ENCODE data around the gene MNT. TPM values are rescaled to one million over a fixed set of nuclear protein-coding genes. Genes with fewer than 3 reads are reported as not detected.

The MNT gene
- total RNA-seq, 4 donors from 2014 or later = 13.7 to 27.7 (median 20.9) TPM

- Histone ChIP-seq H3K27ac (peak overlapping the region; percentile 98 to 100 (median 100)), H3K4me3 (peak overlapping the region in 3 of 4 donors; percentile 74 to 86 (median 77)), H3K9me3 (no peaks in the 10 kb centered on the region), H3K36me3 (no peaks in the 10 kb centered on the region), H3K4me1 (peaks cover 63 to 78% (median 69%) of the 10 kb centered on the region in 4 donors), H3K27me3 (no peaks in the 10 kb centered on the region)
- intact Hi-C loops (cut with DNase I; ENCODE audit: low total_unique reads) (no loop called here), in situ Hi-C loops (cut with MboI; ENCODE audit: low pct_ligation_motif_present in 1 of 4, low pct_unique_long_range_greater_than_20kb in 1 of 4, low sequenced_read_pairs in 3 of 4) (no loop called here)
- WGBS, 2 donors (ENCODE audit: low coverage in 1 of 2) = 27% methylated on average over 30 of the region's 53 CpGs; no CpG with 5 or more reads in 1 of the 2 donors
- TF ChIP-seq POLR2AphosphoS5 (IDR thresholded peaks at IDR 0.05) (no peak), POLR2A (IDR thresholded peaks at IDR 0.05) (no peak), EP300 (IDR thresholded peaks at IDR 0.05; ENCODE audit: low read depth) (no peak), CTCF (IDR thresholded peaks at IDR 0.05) (no peak)
- peak; percentile 44 for DNase-seq
Observed at GRCh38 chr17:2393954-2394749, 6.7 kb downstream of the MNT start.

- Histone ChIP-seq H3K9me3 (no peaks in the 10 kb centered on the region), H3K36me3 (no peaks in the 10 kb centered on the region), H3K4me3 (peak overlapping the region; percentile 74 to 86 (median 79)), H3K27me3 (no peaks in the 10 kb centered on the region), H3K27ac (peak overlapping the region; percentile 98 to 100 (median 100)), H3K4me1 (peaks cover 60 to 70% (median 63%) of the 10 kb centered on the region in 4 donors)
- in situ Hi-C loops (cut with MboI; ENCODE audit: low pct_ligation_motif_present in 1 of 4, low pct_unique_long_range_greater_than_20kb in 1 of 4, low sequenced_read_pairs in 3 of 4) = no loop called here
- peak in 2 of 3 donors; percentile 45 to 79 for TF ChIP-seq POLR2AphosphoS5 (IDR thresholded peaks at IDR 0.05)
- TF ChIP-seq CTCF (IDR thresholded peaks at IDR 0.05) = no peak
- peak; percentile 44 for TF ChIP-seq POLR2A (IDR thresholded peaks at IDR 0.05)
- TF ChIP-seq EP300 (IDR thresholded peaks at IDR 0.05; ENCODE audit: low read depth) = no peak
- WGBS, 2 donors (ENCODE audit: low coverage in 1 of 2) = 0% methylated on average over 48 of the region's 99 CpGs; no CpG with 5 or more reads in 1 of the 2 donors
- intact Hi-C loops (cut with DNase I; ENCODE audit: low total_unique reads) = no loop called here
- DNase-seq = peak; percentile 94
Observed at GRCh38 chr17:2393174-2393953, 7.5 kb downstream of the MNT start.

GRCh38 chr17:2392252-2393173, 8.3 kb downstream of the MNT start:
- 3% methylated on average over 43 of the region's 83 CpGs; no CpG with 5 or more reads in 1 of the 2 donors for WGBS, 2 donors (ENCODE audit: low coverage in 1 of 2)
- DNase-seq = peak; percentile 97
- Histone ChIP-seq H3K4me3 (peak overlapping the region; percentile 74 to 86 (median 79)), H3K27me3 (no peaks in the 10 kb centered on the region), H3K36me3 (no peaks in the 10 kb centered on the region), H3K9me3 (no peaks in the 10 kb centered on the region), H3K27ac (peak overlapping the region; percentile 98 to 100 (median 100)), H3K4me1 (peaks cover 52 to 62% (median 54%) of the 10 kb centered on the region in 4 donors)
- no peak for TF ChIP-seq CTCF (IDR thresholded peaks at IDR 0.05)
- TF ChIP-seq POLR2AphosphoS5 (IDR thresholded peaks at IDR 0.05) = peak; percentile 86 to 94 (median 94)
- TF ChIP-seq POLR2A (IDR thresholded peaks at IDR 0.05) = peak; percentile 72
- in situ Hi-C loops (cut with MboI; ENCODE audit: low pct_ligation_motif_present in 1 of 4, low pct_unique_long_range_greater_than_20kb in 1 of 4, low sequenced_read_pairs in 3 of 4) = no loop called here
- intact Hi-C loops (cut with DNase I; ENCODE audit: low total_unique reads) = no loop called here

Measured in transverse colon (tissue), 4 donors.